Coronary artery (tissue), 2 donors: Measurements from ENCODE around the gene NSD1.

Source experiments
- DNase-seq: peaks from one replicate; pipeline ENCODE4 v3.0.0-alpha.2; 2017; ENCODE audit warnings: low spot score
- H3K27ac ChIP-seq, 2 donors: fragments of 200-600 bp; sonication (generic); one replicate each; pipeline ENCODE4 v1.5.1; 2016 to 2019
- H3K4me3 ChIP-seq: fragments of 200-600 bp; sonication (generic); 2 replicates; pipeline ENCODE4 v1.5.1; 2016; ENCODE audit warnings: mild to moderate bottlenecking, moderate library complexity
- CTCF ChIP-seq: fragments of 200-600 bp; sonication (generic); IDR thresholded peaks from one replicate; pipeline ENCODE4 v1.5.1; 2019; ENCODE audit warnings: antibody characterized with exemption

Gene NSD1

DNA sequence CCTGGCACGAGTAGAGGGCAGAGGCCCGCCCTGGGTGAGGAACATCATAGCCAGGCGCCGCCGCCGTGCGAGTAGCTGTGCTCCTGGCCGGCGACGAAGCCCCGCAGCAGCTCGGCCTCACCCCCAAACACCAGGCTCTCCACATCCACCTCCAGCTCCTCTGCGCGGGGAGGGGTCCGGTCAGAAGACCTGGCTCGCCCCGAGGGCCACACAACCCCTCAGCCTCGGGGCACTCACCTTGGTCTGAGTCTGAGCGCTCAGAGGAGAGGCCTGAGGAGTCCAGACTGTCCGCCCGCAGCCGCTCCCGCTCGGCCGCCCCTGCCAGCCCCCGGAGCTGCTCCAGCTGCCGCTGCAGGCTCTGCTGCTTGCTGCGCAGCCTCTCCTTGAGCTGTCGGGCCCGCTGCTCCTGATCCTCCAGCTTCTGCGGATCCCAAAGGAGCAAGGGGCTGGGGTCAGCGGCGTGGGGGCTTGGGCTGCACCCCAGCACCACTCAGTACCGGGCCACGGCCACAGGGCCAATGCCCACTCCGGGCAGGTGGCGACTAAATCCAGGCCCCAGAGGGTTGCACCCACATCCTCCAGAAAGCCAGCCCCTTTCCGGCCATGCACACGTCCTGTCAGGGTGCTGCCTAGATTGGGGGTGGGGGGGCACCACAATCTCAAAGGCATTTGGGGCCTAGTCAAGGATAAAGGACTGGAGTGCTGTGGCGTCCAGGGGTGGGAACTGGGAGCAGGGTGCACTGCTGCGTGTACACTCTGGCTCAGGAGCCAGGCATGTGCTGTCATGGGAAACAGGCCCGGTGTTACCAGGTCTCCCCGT is 174.2 kb downstream of the NSD1 start:
- H3K27ac ChIP-seq, result no peak overlapping the region
- TF ChIP-seq CTCF, result no peak
- DNase-seq, result no peak
- no peak overlapping the region for H3K4me3 ChIP-seq

DNA sequence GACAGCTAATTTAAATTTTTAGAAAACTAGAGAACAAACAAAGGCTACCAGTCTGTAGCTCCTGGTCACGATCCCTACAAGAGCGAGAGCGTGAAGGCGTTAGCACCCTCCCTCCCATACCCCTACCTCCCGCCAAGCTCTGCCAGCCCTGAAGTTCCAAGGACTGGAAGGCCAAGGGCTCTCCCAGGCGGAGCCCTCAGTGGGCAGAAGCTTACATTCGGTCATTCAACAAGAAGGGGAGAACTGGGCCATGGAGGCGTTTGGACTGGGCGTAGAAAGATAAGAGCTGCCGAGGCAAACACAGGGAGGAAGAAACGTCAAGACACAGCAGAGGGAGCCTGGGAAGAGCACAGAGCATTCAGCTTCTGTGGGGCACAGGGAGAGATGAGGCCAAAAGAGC is 175.2 kb downstream of the NSD1 start:
- no peak overlapping the region for H3K4me3 ChIP-seq
- no peak for DNase-seq
- H3K27ac ChIP-seq, result no peak overlapping the region
- no peak for TF ChIP-seq CTCF

GRCh38 chr5:177309351-177310191 is 176.0 kb downstream of the NSD1 start:
- DNase-seq, result no peak
- TF ChIP-seq CTCF, result peak; percentile 47
- H3K4me3 ChIP-seq, result no peak overlapping the region
- H3K27ac ChIP-seq, result no peak overlapping the region

DNA sequence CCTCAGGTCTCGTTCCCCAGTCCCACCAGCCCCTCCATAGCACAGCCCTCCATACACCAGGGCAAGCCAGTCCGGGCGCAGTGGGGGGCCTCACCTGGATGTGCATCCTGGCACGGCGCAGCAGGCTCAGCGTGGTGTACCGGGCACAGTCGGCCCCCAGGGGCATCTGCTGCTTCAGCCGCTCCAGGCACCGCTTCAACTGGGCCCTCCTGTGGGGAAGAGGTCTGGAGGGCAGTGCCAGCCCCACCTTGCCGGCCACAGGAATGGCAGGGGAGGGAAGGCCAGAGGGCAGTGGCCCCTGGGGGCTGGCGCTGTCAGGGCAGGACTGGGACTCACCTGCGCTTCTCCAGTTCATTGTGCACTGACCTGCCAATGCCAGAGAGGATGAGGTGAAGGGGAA is 176.8 kb downstream of the NSD1 start:
- TF ChIP-seq CTCF, result no peak
- DNase-seq, result no peak
- Histone ChIP-seq H3K27ac (no peak overlapping the region), H3K4me3 (no peak overlapping the region)

- Histone ChIP-seq H3K27ac (no peak overlapping the region), H3K4me3 (peak overlapping the region; percentile 74)
- no peak for DNase-seq
- TF ChIP-seq CTCF, result no peak
Observed at GRCh38 chr5:177310757-177311391, 177.3 kb downstream of the NSD1 start.

GRCh38 chr5:177311392-177311722 is 177.8 kb downstream of the NSD1 start:
- no peak for DNase-seq
- Histone ChIP-seq H3K4me3 (peak overlapping the region; percentile 74), H3K27ac (no peak overlapping the region)
- no peak for TF ChIP-seq CTCF
